K562 (cell line): ENCODE measurements around the gene DNAJC12. TPM values are rescaled to one million over a fixed set of nuclear protein-coding genes. Genes with fewer than 3 reads are reported as not detected.
A peak's percentile ranks its signal among the peaks of the same experiment; 100 is the strongest.

Experiments
- ATAC-seq: fragments of 200-7000 bp; cut with Tn5 transposase; 3 replicates; pipeline ENCODE4 v1.9.1; 2020; ENCODE audit warnings: moderate library complexity
- BruUV-seq: library from RNA; stranded (reverse); fragments of 400-500 nt; replicated peaks from 2 replicates; lab custom pipeline; 2021; lab: Mats Ljungman, UMichigan
- CTCF ChIA-PET: fragments of 300-600 bp; formaldehyde crosslinking; extraction: SDS; loops from one replicate; lab custom pipeline; 2021; ENCODE audit warnings: low intra/inter-chr PET ratio; lab: Yijun Ruan, JAX
- POLR2A ChIA-PET: fragments of 300-600, 350-650 bp; sonication (Branson Sonifier 250); formaldehyde crosslinking; extraction: SDS; loops from one replicate; lab custom pipeline; 2021; ENCODE audit warnings: antibody characterized with exemption, inconsistent platforms; lab: Yijun Ruan, JAX
- DNase-seq, 4 experiments: peaks; one replicate each; pipeline versions ENCODE4 v3.0.0 to v3.0.0-alpha.2; 2011 to 2018; ENCODE audit warnings: low spot score in 3 of 4, mixed read lengths in 3 of 4; ENCODE audit errors: extremely low read depth in 1 of 4
- FAIRE-seq: peaks from 2 replicates; lab custom pipeline; 2011; peaks lifted over from hg19 to GRCh38; lab: Jason Lieb, UNC
- H2AFZ ChIP-seq: 2 replicates; pipeline ENCODE4 v1.6.0; 2011; ENCODE audit warnings: low read depth, low read length, control low read depth, inconsistent platforms
- H3K27ac ChIP-seq: fragments of 200-600 bp; 3 replicates; pipeline ENCODE4 v1.8.0; 2011; ENCODE audit warnings: low read depth, mild to moderate bottlenecking, control low read depth, inconsistent platforms, low read length, moderate library complexity, mixed read lengths; ENCODE audit errors: extremely low read depth
- H3K27me3 ChIP-seq, 2 experiments: fragments of 300-600 bp in 1 of 2; 2 replicates in 1 of 2; 3 replicates in 1 of 2; pipeline versions ENCODE4 v1.6.0 to v1.8.0; 2011; ENCODE audit warnings: inconsistent platforms in 2 of 2, low read length in 2 of 2, mild to moderate bottlenecking in 1 of 2, mixed read lengths in 1 of 2, moderate library complexity in 1 of 2; ENCODE audit not compliant: control insufficient read depth in 2 of 2, insufficient read depth in 2 of 2
- H3K36me3 ChIP-seq: fragments of 300-600 bp; 3 replicates; pipeline ENCODE4 v1.8.0; 2011; ENCODE audit warnings: mild to moderate bottlenecking, low read length, inconsistent platforms; ENCODE audit not compliant: control insufficient read depth, insufficient read depth
- H3K4me1 ChIP-seq, 2 experiments: fragments of 200-600 bp in 1 of 2; replicated peaks in 1 of 2; 2 replicates in 1 of 2; 3 replicates in 1 of 2; pipeline versions ENCODE4 v1.5.1 to v1.8.0; 2011; ENCODE audit warnings: inconsistent platforms in 2 of 2, low read length in 2 of 2, mild to moderate bottlenecking in 1 of 2, mixed read lengths in 1 of 2, moderate library complexity in 1 of 2; ENCODE audit not compliant: control insufficient read depth in 2 of 2, insufficient read depth in 2 of 2
- H3K4me2 ChIP-seq: 2 replicates; pipeline ENCODE4 v1.6.1; 2011; ENCODE audit warnings: low read length, control low read depth, inconsistent platforms, mixed read lengths; ENCODE audit not compliant: insufficient read depth
- H3K4me3 ChIP-seq: fragments of 200-600 bp; sonication (generic), shearing (Covaris generic); 2 replicates; pipeline ENCODE4 v1.5.1; 2016; ENCODE audit warnings: control low read depth, inconsistent platforms
- H3K79me2 ChIP-seq: fragments of 200-600 bp; 3 replicates; pipeline ENCODE4 v1.8.0; 2011; ENCODE audit warnings: low read length, inconsistent platforms; ENCODE audit not compliant: control insufficient read depth, insufficient read depth
- H3K9ac ChIP-seq, 2 experiments: 2 replicates each; pipeline versions ENCODE4 v1.6.0 to v1.6.1; 2011; ENCODE audit warnings: low read depth in 2 of 2, low read length in 2 of 2, control low read depth in 1 of 2, inconsistent platforms in 1 of 2, mild to moderate bottlenecking in 1 of 2, mixed read lengths in 1 of 2; ENCODE audit not compliant: insufficient read depth in 1 of 2
- H3K9me1 ChIP-seq: one replicate; pipeline ENCODE4 v1.6.0; 2011; ENCODE audit warnings: inconsistent platforms, mild to moderate bottlenecking, low read length, moderate library complexity; ENCODE audit not compliant: control insufficient read depth, insufficient read depth
- H3K9me3 ChIP-seq: replicated peaks from 2 replicates; pipeline ENCODE4 v1.5.1; 2011; ENCODE audit warnings: low read depth, low read length, inconsistent platforms; ENCODE audit not compliant: control insufficient read depth, insufficient read depth
- H4K20me1 ChIP-seq: replicated peaks from 2 replicates; pipeline ENCODE4 v1.6.1; 2011; ENCODE audit warnings: low read length, inconsistent platforms, mixed read lengths; ENCODE audit not compliant: control insufficient read depth, insufficient read depth
- DIDO1 ChIP-seq: fragments of 450-650 bp; IDR thresholded peaks from 2 replicates; pipeline ENCODE4 v1.6.1; 2016; ENCODE audit warnings: low read depth, missing biosample characterization, missing genetic modification characterization
- MCM7 ChIP-seq, 2 experiments: fragments of 450-650 bp; IDR thresholded peaks; 2 replicates each; pipeline ENCODE4 v1.6.1; 2016 to 2018
- RAD51 ChIP-seq: fragments of 450-650 bp; IDR thresholded peaks from 2 replicates; pipeline ENCODE4 v1.7.1; 2016; ENCODE audit warnings: low read depth, mild to moderate bottlenecking, borderline replicate concordance
- TBL1XR1 ChIP-seq, 2 experiments: IDR thresholded peaks; 2 replicates each; pipeline ENCODE4 v1.6.1; 2012; ENCODE audit warnings: improper control_type of control experiment in 2 of 2, low read length in 2 of 2, mild to moderate bottlenecking in 1 of 2
- ZNF507 ChIP-seq: conservative IDR thresholded peaks from 2 replicates; pipeline ENCODE4 v1.6.1; 2017; ENCODE audit warnings: missing genetic modification characterization, missing compliant biosample characterization
- WGBS: fragments of 100-300 bp; shearing (Covaris generic); methylation state at CpG from one replicate; pipeline ENCODE4 v1.1.6; 2016; ENCODE audit warnings: low coverage, mixed read lengths; ENCODE audit not compliant: insufficient coverage; ENCODE audit errors: missing lambda C conversion rate; 5-methylcytosine and 5-hydroxymethylcytosine counted together
- in situ Hi-C: fragments of 300-500 bp; cut with MboI; formaldehyde crosslinking; loops from 4 replicates; pipeline ENCODE4 v1.15.0; 2018; ENCODE audit warnings: inconsistent platforms, mixed read lengths
- intact Hi-C: fragments of 100-400 bp; cut with micrococcal nuclease; formaldehyde crosslinking; loops from 2 replicates; pipeline ENCODE4 v1.14.2; 2022
- polyA plus RNA-seq, 8 experiments: library from polyadenylated mRNA; depleted of rRNA in 4 of 8; stranded (reverse) in 5 of 8; unstranded in 3 of 8; fragments of >200 nt; fragmentation: Nextera tagmentation in 2 of 8; fragmentation: Illumina TruSeq in 1 of 8; extraction: Ambion mirVana in 2 of 8; extraction: Trizol in 1 of 8; gene quantifications; 2 replicates each; pipeline versions ENCODE4 v1.2.1 to v1.2.3, GENCODE V29; 2011 to 2014; ENCODE audit warnings: inconsistent platforms in 1 of 8, missing spikeins in 1 of 8
- total RNA-seq, 7 experiments: library from RNA; depleted of rRNA in 6 of 7; stranded (reverse); fragments of >200 nt in 6 of 7; fragmentation: Illumina TruSeq in 2 of 7; extraction: Trizol in 2 of 7; gene quantifications; 2 replicates each; pipeline versions ENCODE4 v1.2.1 to v1.2.3, GENCODE V29; 2011 to 2021; ENCODE audit warnings: low replicate concordance in 1 of 7
- TF ChIP-seq, protein P1 (sequence below): sonication (generic); formaldehyde crosslinking; IDR thresholded peaks from 2 replicates; pipeline ENCODE4 v1.5.0; 2020; ENCODE audit warnings: missing genetic modification reagents
- TF ChIP-seq, protein P2 (sequence below): sonication (generic); formaldehyde crosslinking; IDR thresholded peaks from 2 replicates; pipeline ENCODE4 v1.9.0; 2022; ENCODE audit warnings: mild to moderate bottlenecking, missing genetic modification reagents

The DNAJC12 gene
- total and polyA plus RNA-seq, 9 of the 15 experiments (the other 6 are each of a cell fraction or from before 2014, with no cell fraction given): 7.4 to 95.9 (median 68.5) TPM

DNA sequence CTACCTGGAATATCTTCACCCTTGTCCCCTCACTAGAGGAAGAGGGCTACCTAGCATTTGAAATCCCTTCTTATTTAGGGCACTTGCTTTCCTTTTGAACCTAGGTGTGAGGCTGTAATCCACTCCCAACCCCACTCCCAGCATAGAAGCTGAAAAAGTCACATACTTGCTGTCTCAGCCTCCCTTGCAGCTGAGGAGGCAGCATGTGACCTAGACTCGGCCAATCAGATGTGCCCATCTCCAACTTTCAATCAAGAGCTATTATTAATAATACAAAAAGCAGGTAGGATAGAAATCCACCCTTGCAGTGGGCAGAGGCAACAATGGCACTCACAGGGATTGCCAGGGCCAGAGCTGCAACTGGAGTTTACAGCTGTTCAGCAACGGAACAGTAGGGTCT is 70.7 kb downstream of the DNAJC12 start:
- 25% methylated on average over 2 of the region's 2 CpGs for WGBS

More for the DNA sequence above, 70.7 kb downstream of the DNAJC12 start:
- H3K27me3 ChIP-seq: peaks cover 3 to 4% of the 10 kb centered on the region in 2 experiments; a peak in 2 of 5 replicates
- POLR2A ChIA-PET: interaction anchor here (0.7 to 1.6 kb wide), 2 partner anchors 10 to 36 kb away, joined by 3 to 7 read pairs; no protein-coding TSS in a partner anchor
- no peaks in the 10 kb centered on the region for H3K9me3 ChIP-seq
- peak overlapping the region; percentile 28; the same call in 1 of the 2 replicates for H3K4me2 ChIP-seq
- H3K9me1 ChIP-seq: no peaks in the 10 kb centered on the region
- H3K79me2 ChIP-seq: no peaks in the 10 kb centered on the region
- H4K20me1 ChIP-seq: no peaks in the 10 kb centered on the region
- CTCF ChIA-PET: no interaction called here
- BruUV-seq: no TSS peak
- H3K4me3 ChIP-seq: no peak overlapping the region
- H3K27ac ChIP-seq: no peak overlapping the region
- TF ChIP-seq, protein P1, sequence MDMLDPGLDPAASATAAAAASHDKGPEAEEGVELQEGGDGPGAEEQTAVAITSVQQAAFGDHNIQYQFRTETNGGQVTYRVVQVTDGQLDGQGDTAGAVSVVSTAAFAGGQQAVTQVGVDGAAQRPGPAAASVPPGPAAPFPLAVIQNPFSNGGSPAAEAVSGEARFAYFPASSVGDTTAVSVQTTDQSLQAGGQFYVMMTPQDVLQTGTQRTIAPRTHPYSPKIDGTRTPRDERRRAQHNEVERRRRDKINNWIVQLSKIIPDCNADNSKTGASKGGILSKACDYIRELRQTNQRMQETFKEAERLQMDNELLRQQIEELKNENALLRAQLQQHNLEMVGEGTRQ (CRISPR knock-in tag): peak; percentile 94
- TF ChIP-seq TBL1XR1 (IDR thresholded peaks at IDR 0.05; ENCODE audit: low read length in 2 of 2) (no peak), ZNF507 (tag) (no peak), MCM7 (IDR thresholded peaks at IDR 0.05) (no peak), DIDO1 (tag) (no peak), RAD51 (peak; percentile 87)
- TF ChIP-seq, protein P2, sequence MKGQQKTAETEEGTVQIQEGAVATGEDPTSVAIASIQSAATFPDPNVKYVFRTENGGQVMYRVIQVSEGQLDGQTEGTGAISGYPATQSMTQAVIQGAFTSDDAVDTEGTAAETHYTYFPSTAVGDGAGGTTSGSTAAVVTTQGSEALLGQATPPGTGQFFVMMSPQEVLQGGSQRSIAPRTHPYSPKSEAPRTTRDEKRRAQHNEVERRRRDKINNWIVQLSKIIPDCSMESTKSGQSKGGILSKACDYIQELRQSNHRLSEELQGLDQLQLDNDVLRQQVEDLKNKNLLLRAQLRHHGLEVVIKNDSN (CRISPR knock-in tag): peak; percentile 95
- H3K9ac ChIP-seq: no peak overlapping the region
- H2AFZ ChIP-seq: peak overlapping the region; percentile 54
- intact Hi-C loops (no loop called here), in situ Hi-C loops (no loop called here)
- H3K36me3 ChIP-seq: no peaks in the 10 kb centered on the region
- peak in 1 of 4 experiments; percentile 27 for DNase-seq
- H3K4me1 ChIP-seq: peaks cover 5 to 6% of the 10 kb centered on the region in 2 experiments
- no peak for ATAC-seq
- no peak for FAIRE-seq
